HepG2 (cell line): ENCODE measurements around the gene IGFN1. TPM values are rescaled to one million over a fixed set of nuclear protein-coding genes. Genes with fewer than 3 reads are reported as not detected.

Source experiments
- ATF7 ChIP-seq, 2 experiments: fragments of 450-650 bp in 1 of 2; sonication (generic) in 1 of 2; formaldehyde crosslinking in 1 of 2; IDR thresholded peaks; 2 replicates each; pipeline versions ENCODE4 v1.4.0 to v1.6.1; 2016 to 2020; ENCODE audit warnings: antibody characterized with exemption in 1 of 2, mild to moderate bottlenecking in 1 of 2, missing genetic modification reagents in 1 of 2
- CBFB ChIP-seq: sonication (generic); formaldehyde crosslinking; IDR thresholded peaks from 2 replicates; pipeline ENCODE4 v1.4.0; 2020; ENCODE audit warnings: missing genetic modification reagents
- CREM ChIP-seq, 2 experiments: sonication (generic) in 1 of 2; formaldehyde crosslinking in 1 of 2; IDR thresholded peaks; 2 replicates each; pipeline versions ENCODE4 v1.4.0 to v1.6.1; 2016 to 2020; ENCODE audit warnings: antibody characterized with exemption in 1 of 2, mild to moderate bottlenecking in 1 of 2, missing genetic modification reagents in 1 of 2
- JUNB ChIP-seq: sonication (generic); formaldehyde crosslinking; IDR thresholded peaks from 2 replicates; pipeline ENCODE4 v1.8.0; 2022; ENCODE audit warnings: missing genetic modification reagents, mild to moderate bottlenecking, borderline replicate concordance
- MED1 ChIP-seq: sonication (generic); formaldehyde crosslinking; IDR thresholded peaks from 2 replicates; pipeline ENCODE4 v1.4.0; 2020; ENCODE audit warnings: missing genetic modification reagents
- NONO ChIP-seq, 2 experiments: fragments of 450-650 bp in 1 of 2; sonication (generic) in 1 of 2; formaldehyde crosslinking in 1 of 2; IDR thresholded peaks in 1 of 2; conservative IDR thresholded peaks in 1 of 2; 2 replicates each; pipeline versions ENCODE4 v1.6.1 to v1.8.0; 2017 to 2022; ENCODE audit warnings: mild to moderate bottlenecking in 1 of 2, missing genetic modification reagents in 1 of 2, moderate library complexity in 1 of 2
- RNF2 ChIP-seq: fragments of 450-650 bp; conservative IDR thresholded peaks from 2 replicates; pipeline ENCODE4 v1.6.1; 2016; ENCODE audit warnings: low read depth
- SAFB2 ChIP-seq: sonication (generic); formaldehyde crosslinking; IDR thresholded peaks from 2 replicates; pipeline ENCODE4 v1.5.1; 2020; ENCODE audit warnings: missing genetic modification reagents, low read depth, mild to moderate bottlenecking, borderline replicate concordance
- STAG1 ChIP-seq: sonication (generic); formaldehyde crosslinking; IDR thresholded peaks from 2 replicates; pipeline ENCODE4 v1.4.0; 2020; ENCODE audit warnings: missing genetic modification reagents
- ZBTB7B ChIP-seq: sonication (generic); formaldehyde crosslinking; IDR thresholded peaks from 2 replicates; pipeline ENCODE4 v1.4.0; 2020; ENCODE audit warnings: missing genetic modification reagents
- ZBTB8A ChIP-seq: sonication (generic); formaldehyde crosslinking; IDR thresholded peaks from 2 replicates; pipeline ENCODE4 v1.4.0; 2020; ENCODE audit warnings: mild to moderate bottlenecking, low read depth, missing genetic modification reagents, borderline replicate concordance
- ZFP37 ChIP-seq: sonication (generic); formaldehyde crosslinking; IDR thresholded peaks from 2 replicates; pipeline ENCODE4 v1.4.0; 2020; ENCODE audit warnings: missing genetic modification reagents, borderline replicate concordance
- ZMYM3 ChIP-seq: sonication (generic); formaldehyde crosslinking; IDR thresholded peaks from 2 replicates; pipeline ENCODE4 v1.5.1; 2020; ENCODE audit warnings: mild to moderate bottlenecking, missing genetic modification reagents
- ZNF275 ChIP-seq: sonication (generic); formaldehyde crosslinking; IDR thresholded peaks from 2 replicates; pipeline ENCODE4 v1.8.0; 2022; ENCODE audit warnings: missing genetic modification reagents, mild to moderate bottlenecking, inconsistent platforms, borderline replicate concordance
- ZNF598 ChIP-seq: sonication (generic); formaldehyde crosslinking; IDR thresholded peaks from 2 replicates; pipeline ENCODE4 v1.5.1; 2020; ENCODE audit warnings: mild to moderate bottlenecking, missing genetic modification reagents, borderline replicate concordance
- ZNF720 ChIP-seq: sonication (generic); formaldehyde crosslinking; IDR thresholded peaks from 2 replicates; pipeline ENCODE4 v1.4.0; 2020; ENCODE audit warnings: missing genetic modification reagents
- polyA plus RNA-seq, 8 experiments: library from polyadenylated mRNA; depleted of rRNA in 3 of 8; stranded (reverse) in 7 of 8; unstranded in 1 of 8; fragments of >200 nt; fragmentation: Illumina TruSeq in 4 of 8; extraction: Trizol in 4 of 8; gene quantifications; 2 replicates each; pipeline versions ENCODE4 v1.2.1 to v1.2.3, GENCODE V29; 2011 to 2016; ENCODE audit warnings: low read depth in 4 of 8, missing spikeins in 1 of 8, mixed read lengths in 1 of 8; ENCODE audit not compliant: insufficient read depth in 1 of 8
- total RNA-seq, 5 experiments: library from RNA; depleted of rRNA; stranded (reverse); fragments of >200 nt; fragmentation: Illumina TruSeq; extraction: Trizol; gene quantifications; 2 replicates each; pipeline ENCODE4 v1.2.3, GENCODE V29; 2016; ENCODE audit warnings: low read depth in 1 of 5
- TF ChIP-seq, protein P1 (sequence below): sonication (generic); formaldehyde crosslinking; IDR thresholded peaks from 2 replicates; pipeline ENCODE4 v1.5.0; 2020; ENCODE audit warnings: missing genetic modification reagents
- TF ChIP-seq, protein P2 (sequence below): sonication (generic); formaldehyde crosslinking; IDR thresholded peaks from 2 replicates; pipeline ENCODE4 v1.5.0; 2020; ENCODE audit warnings: missing genetic modification reagents
- TF ChIP-seq, protein P3 (sequence below): sonication (generic); formaldehyde crosslinking; conservative IDR thresholded peaks from 2 replicates; pipeline ENCODE4 v1.8.0; 2022; ENCODE audit warnings: mild to moderate bottlenecking, moderate library complexity, missing genetic modification reagents
- TF ChIP-seq, protein P4 (sequence below): sonication (generic); formaldehyde crosslinking; IDR thresholded peaks from 2 replicates; pipeline ENCODE4 v1.9.0; 2022; ENCODE audit warnings: low read depth, missing genetic modification reagents

Gene IGFN1
- total and polyA plus RNA-seq, 2 of the 13 experiments (the other 11 are each of a cell fraction or from before 2014, with no cell fraction given) = 0.04 to 0.05 TPM

DNA sequence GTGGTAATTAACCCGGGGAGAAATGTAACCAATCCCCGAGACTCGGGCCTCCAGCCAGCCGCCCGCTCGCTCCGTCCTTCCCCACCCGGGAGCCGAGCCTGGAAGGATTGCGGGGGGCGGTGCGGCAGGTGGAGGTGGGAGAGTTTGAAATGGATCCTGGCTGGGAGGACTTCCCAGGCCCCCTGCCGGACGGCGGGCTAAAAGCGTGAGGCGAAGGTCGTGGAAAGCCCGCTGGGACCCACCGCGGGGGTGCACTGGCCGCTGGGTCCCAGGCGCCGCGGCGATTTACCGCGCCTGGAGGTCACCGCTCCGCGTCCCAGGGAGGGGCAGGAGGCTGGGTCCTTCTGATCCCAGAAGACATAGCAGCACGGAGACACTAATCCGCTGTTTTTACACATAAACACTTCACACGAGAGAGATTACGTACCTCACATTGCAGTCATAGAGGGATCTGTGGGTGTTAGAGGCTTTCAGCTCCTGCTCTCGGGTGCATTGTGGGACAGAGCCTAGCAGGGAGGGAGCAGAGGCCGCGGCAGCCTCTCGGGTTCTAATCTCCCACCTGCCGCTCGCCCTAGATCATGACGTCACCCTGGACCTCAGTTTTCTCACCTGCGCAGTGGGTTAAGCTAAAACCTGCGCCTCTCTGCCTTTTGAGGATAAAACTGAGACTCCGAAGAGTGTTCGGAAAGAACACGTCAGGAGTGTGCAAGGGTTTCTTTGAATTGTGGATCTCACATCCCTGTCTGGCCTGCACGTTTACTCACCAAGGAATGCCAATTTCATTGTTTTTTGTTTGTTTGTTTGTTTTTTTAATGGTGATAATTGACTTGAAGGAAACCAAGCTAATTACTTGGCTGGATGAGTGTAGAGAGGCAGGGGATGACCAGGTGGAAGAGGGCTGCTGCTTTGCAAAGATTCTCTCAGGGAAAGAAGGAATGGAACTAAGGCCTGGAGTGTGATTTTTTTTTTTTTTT, 19.3 kb upstream of the IGFN1 start (continued):
- TF ChIP-seq CREM (IDR thresholded peaks at IDR 0.05) (peak; percentile 71; the same call in 1 of the 2 replicates), CREM (CRISPR knock-in tag; IDR thresholded peaks at IDR 0.05) (no peak), ZFP37 (CRISPR knock-in tag) (no peak), RNF2 (no peak), MED1 (no peak; the same call in 1 of the 2 replicates), CBFB (CRISPR knock-in tag) (no peak), ATF7 (IDR thresholded peaks at IDR 0.05) (peak; percentile 98), ATF7 (CRISPR knock-in tag; IDR thresholded peaks at IDR 0.05) (peak; percentile 98), ZNF598 (no peak), STAG1 (no peak; the same call in none of the 2 replicates), ZBTB8A (CRISPR knock-in tag) (0 out of 2 replicates have a peak, but pooled peaks have one; percentile 65), ZNF275 (CRISPR knock-in tag) (peak; percentile 94), JUNB (CRISPR knock-in tag) (0 out of 2 replicates have a peak, but pooled peaks have one; percentile 31), SAFB2 (CRISPR knock-in tag) (0 out of 2 replicates have a peak, but pooled peaks have one; percentile 4), ZNF720 (CRISPR knock-in tag) (no peak), ZMYM3 (CRISPR knock-in tag) (peak; percentile 96), NONO (IDR thresholded peaks at IDR 0.05) (no peak), NONO (CRISPR knock-in tag; conservative IDR thresholded peaks at IDR 0.05) (peak; percentile 45; the same call in 1 of the 2 replicates), ZBTB7B (CRISPR knock-in tag) (peak; percentile 71; the same call in 1 of the 2 replicates)
- TF ChIP-seq, protein P1, sequence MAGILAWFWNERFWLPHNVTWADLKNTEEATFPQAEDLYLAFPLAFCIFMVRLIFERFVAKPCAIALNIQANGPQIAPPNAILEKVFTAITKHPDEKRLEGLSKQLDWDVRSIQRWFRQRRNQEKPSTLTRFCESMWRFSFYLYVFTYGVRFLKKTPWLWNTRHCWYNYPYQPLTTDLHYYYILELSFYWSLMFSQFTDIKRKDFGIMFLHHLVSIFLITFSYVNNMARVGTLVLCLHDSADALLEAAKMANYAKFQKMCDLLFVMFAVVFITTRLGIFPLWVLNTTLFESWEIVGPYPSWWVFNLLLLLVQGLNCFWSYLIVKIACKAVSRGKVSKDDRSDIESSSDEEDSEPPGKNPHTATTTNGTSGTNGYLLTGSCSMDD (CRISPR knock-in tag) = no peak
- TF ChIP-seq, protein P2, sequence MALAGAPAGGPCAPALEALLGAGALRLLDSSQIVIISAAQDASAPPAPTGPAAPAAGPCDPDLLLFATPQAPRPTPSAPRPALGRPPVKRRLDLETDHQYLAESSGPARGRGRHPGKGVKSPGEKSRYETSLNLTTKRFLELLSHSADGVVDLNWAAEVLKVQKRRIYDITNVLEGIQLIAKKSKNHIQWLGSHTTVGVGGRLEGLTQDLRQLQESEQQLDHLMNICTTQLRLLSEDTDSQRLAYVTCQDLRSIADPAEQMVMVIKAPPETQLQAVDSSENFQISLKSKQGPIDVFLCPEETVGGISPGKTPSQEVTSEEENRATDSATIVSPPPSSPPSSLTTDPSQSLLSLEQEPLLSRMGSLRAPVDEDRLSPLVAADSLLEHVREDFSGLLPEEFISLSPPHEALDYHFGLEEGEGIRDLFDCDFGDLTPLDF (CRISPR knock-in tag) = peak; percentile 64; the same call in 1 of the 2 replicates
- TF ChIP-seq, protein P3, sequence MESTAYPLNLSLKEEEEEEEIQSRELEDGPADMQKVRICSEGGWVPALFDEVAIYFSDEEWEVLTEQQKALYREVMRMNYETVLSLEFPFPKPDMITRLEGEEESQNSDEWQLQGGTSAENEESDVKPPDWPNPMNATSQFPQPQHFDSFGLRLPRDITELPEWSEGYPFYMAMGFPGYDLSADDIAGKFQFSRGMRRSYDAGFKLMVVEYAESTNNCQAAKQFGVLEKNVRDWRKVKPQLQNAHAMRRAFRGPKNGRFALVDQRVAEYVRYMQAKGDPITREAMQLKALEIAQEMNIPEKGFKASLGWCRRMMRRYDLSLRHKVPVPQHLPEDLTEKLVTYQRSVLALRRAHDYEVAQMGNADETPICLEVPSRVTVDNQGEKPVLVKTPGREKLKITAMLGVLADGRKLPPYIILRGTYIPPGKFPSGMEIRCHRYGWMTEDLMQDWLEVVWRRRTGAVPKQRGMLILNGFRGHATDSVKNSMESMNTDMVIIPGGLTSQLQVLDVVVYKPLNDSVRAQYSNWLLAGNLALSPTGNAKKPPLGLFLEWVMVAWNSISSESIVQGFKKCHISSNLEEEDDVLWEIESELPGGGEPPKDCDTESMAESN = no peak
- TF ChIP-seq, protein P4, sequence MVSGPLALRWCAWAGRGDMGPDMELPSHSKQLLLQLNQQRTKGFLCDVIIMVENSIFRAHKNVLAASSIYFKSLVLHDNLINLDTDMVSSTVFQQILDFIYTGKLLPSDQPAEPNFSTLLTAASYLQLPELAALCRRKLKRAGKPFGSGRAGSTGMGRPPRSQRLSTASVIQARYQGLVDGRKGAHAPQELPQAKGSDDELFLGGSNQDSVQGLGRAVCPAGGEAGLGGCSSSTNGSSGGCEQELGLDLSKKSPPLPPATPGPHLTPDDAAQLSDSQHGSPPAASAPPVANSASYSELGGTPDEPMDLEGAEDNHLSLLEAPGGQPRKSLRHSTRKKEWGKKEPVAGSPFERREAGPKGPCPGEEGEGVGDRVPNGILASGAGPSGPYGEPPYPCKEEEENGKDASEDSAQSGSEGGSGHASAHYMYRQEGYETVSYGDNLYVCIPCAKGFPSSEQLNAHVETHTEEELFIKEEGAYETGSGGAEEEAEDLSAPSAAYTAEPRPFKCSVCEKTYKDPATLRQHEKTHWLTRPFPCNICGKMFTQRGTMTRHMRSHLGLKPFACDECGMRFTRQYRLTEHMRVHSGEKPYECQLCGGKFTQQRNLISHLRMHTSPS = no peak
